ENCODE measurements around the gene FAAP20. TPM values are rescaled to one million over a fixed set of nuclear protein-coding genes. Genes with fewer than 3 reads are reported as not detected.
A peak's percentile ranks its signal among the peaks of the same experiment; 100 is the strongest.

The FAAP20 gene
- total RNA-seq, 1 experiment from 2014 or later: 119 TPM

DNA sequence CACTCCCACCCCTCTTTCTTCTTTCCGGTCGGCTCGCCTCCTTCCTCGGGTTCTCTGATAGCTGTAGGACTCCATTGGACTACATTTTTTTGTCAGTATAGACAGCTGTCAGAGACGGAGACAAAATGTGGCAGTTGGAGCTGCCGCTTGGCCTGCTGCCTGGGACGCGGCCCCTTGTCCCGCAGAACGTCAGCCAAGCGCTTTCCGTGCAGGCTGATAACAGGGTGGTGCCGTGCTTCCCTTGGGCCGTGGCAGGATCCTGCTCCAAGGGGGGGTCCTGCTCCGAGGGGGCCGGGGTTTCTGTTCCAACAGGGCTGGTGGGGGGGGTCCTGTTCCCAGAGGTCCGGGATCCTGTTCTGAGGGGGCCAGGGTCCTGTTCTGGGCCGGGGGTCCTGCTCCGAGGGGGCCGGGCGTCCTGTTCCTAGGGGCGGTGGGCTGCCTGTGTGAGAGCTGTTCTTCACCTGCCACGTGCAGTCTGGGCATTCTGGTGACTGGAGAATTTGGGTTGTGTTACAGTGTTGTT is 38.4 kb upstream of the FAAP20 start:
- Histone ChIP-seq H3K4ac (ENCODE audit: low read depth, low read length) (no peak overlapping the region), H2AK5ac (ENCODE audit: insufficient read length, low read length) (no peak overlapping the region), H3T11ph (ENCODE audit: low read length) (no peak overlapping the region), H2BK5ac (ENCODE audit: insufficient read length, low read length) (no peak overlapping the region), H3K27ac (ENCODE audit: insufficient read length, low read depth, low read length) (no peak overlapping the region), H2BK12ac (ENCODE audit: insufficient read length, low read depth, low read length) (no peak overlapping the region), H3K27me3 (ENCODE audit: insufficient read depth, low read length) (no peaks in the 10 kb centered on the region), H3K4me1 (ENCODE audit: insufficient read depth, low read length) (no peaks in the 10 kb centered on the region; the same call in 1 of the 2 replicates), H3K79me1 (ENCODE audit: insufficient read depth, low read depth, low read length, poor library complexity, severe bottlenecking) (peaks cover 15% of the 10 kb centered on the region), H3K56ac (ENCODE audit: insufficient read length, low read depth, low read length) (no peak overlapping the region), H3K14ac (ENCODE audit: insufficient read depth, low read length) (no peak overlapping the region), H3K79me2 (ENCODE audit: insufficient read depth, low read length) (peaks cover 83% of the 10 kb centered on the region; the same call in 1 of the 2 replicates), H3K9ac (ENCODE audit: extremely low read depth, insufficient read length, low read length) (no peak overlapping the region), H2BK15ac (ENCODE audit: low read depth, low read length) (no peak overlapping the region), H3K4me2 (ENCODE audit: insufficient read depth, insufficient read length, low read length) (no peak overlapping the region), H3K23me2 (ENCODE audit: insufficient read length, low read depth, low read length, poor library complexity, severe bottlenecking) (peaks cover 26% of the 10 kb centered on the region), H2BK120ac (ENCODE audit: low read depth, low read length, poor library complexity, severe bottlenecking) (no peak overlapping the region), H4K5ac (ENCODE audit: insufficient read length, low read depth, low read length) (no peak overlapping the region), H4K91ac (ENCODE audit: insufficient read length, low read depth, low read length) (no peak overlapping the region), H4K8ac (replicated peaks; ENCODE audit: insufficient read length, low read depth, low read length) (no peak overlapping the region), H3K9me3 (ENCODE audit: control insufficient read depth, low read depth, low read length) (no peaks in the 10 kb centered on the region), H3K23ac (ENCODE audit: insufficient read length, low read depth, low read length) (no peak overlapping the region), H4K20me1 (ENCODE audit: control insufficient read depth, insufficient read depth, insufficient read length) (no peaks in the 10 kb centered on the region), H3K18ac (ENCODE audit: insufficient read length, low read depth, low read length) (no peak overlapping the region), H2BK20ac (ENCODE audit: low read depth, low read length, poor library complexity, severe bottlenecking) (no peak overlapping the region), H2AFZ (ENCODE audit: low read length) (no peak overlapping the region)
- Mint-ChIP-seq H3K9me3 (no peaks in the 10 kb centered on the region), H3K27me3 (ENCODE audit: low read depth) (peaks cover 3% of the 10 kb centered on the region; the same call in 1 of the 2 replicates), H3K4me3 (peak overlapping the region; percentile 21 to 23; a peak in 2 of 5 replicates), H3K27ac (peak overlapping the region in 2 of 3 experiments; percentile 0 to 83; a peak in 3 of 7 replicates), H3K36me3 (ENCODE audit: insufficient read depth in 1 of 3, low read depth in 3 of 3) (peaks cover 6 to 27% (median 10%) of the 10 kb centered on the region in 3 experiments; a peak in 5 of 7 replicates), H3K4me1 (peaks cover 55 to 65% of the 10 kb centered on the region in 2 experiments)
- DNase-seq: peak; percentile 26
- no CpG with 5 or more reads among the region's 23 CpGs for WGBS (ENCODE audit: extremely low coverage, insufficient read length, low lambda C conversion rate)
- TF ChIP-seq, protein P1, sequence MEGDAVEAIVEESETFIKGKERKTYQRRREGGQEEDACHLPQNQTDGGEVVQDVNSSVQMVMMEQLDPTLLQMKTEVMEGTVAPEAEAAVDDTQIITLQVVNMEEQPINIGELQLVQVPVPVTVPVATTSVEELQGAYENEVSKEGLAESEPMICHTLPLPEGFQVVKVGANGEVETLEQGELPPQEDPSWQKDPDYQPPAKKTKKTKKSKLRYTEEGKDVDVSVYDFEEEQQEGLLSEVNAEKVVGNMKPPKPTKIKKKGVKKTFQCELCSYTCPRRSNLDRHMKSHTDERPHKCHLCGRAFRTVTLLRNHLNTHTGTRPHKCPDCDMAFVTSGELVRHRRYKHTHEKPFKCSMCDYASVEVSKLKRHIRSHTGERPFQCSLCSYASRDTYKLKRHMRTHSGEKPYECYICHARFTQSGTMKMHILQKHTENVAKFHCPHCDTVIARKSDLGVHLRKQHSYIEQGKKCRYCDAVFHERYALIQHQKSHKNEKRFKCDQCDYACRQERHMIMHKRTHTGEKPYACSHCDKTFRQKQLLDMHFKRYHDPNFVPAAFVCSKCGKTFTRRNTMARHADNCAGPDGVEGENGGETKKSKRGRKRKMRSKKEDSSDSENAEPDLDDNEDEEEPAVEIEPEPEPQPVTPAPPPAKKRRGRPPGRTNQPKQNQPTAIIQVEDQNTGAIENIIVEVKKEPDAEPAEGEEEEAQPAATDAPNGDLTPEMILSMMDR (conservative IDR thresholded peaks at IDR 0.05): no peak

Data from H9 (cell line).